NCI-H69 (cell line): Measurements from ENCODE around the gene KIF18B.

ENCODE experiments used
- DNase-seq: peaks from one replicate; lab custom pipeline; 2025; lab: John Stamatoyannopoulos, UW

The KIF18B gene

DNA sequence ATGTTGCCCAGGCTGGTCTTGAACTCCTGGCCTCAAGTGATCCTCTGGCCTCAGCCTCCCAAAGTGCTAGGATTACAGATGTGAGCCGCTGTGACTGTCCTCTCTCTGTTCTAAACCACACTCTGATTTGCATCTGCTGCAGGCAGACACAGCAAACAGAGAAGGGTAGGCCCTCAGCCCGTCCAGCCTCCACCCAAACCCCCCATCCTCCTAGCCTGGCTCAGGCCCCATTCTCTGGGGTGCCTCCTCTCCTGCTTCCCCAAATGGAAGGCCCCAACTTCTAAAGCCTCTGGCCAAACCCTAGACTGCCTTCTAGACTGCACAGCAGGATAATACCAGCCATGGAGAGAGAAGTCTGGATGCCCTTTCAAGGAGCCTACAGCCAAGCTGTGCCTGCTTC, 28.2 kb downstream of the KIF18B start:
- no peak for DNase-seq

DNA sequence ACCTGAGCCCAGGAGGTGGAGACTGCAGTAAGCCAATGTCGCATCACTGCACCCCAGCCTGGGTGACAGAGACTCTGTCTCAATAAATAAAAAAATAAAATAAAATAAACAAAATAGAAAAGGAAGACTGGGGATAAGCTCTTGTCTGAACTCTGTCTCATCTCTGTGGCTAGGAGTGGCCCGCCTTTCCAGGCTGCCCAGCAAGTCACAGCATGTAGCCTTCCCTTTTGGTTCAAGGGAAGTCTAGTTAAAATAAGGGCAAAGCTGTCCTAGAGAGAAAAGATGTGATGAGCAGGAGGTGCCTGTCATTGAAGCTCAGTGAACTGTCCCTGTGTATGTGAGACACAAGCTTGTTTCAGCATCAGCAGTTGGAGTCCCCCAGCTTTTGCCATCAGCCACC, 29.6 kb downstream of the KIF18B start:
- DNase-seq: no peak

DNA sequence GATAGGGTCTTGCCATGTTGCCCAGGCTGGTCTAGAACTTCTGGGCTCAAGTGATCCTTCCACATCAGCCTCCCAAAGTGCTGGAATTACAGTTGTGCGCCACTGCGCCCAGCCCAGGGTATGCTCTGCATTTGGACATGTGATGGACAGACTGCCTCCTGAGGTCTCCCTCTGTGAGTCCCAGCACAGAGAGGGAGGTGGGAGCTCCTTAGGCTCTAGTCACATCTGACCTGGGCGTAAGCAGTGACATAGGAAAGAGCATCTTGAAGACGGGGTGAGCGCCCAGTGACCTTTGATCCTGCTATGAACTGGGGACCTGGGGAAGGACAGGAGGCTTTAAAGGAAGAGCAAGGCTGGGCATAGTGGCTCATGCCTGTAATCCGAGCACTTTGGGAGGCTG, 30.1 kb downstream of the KIF18B start:
- DNase-seq: no peak

DNA sequence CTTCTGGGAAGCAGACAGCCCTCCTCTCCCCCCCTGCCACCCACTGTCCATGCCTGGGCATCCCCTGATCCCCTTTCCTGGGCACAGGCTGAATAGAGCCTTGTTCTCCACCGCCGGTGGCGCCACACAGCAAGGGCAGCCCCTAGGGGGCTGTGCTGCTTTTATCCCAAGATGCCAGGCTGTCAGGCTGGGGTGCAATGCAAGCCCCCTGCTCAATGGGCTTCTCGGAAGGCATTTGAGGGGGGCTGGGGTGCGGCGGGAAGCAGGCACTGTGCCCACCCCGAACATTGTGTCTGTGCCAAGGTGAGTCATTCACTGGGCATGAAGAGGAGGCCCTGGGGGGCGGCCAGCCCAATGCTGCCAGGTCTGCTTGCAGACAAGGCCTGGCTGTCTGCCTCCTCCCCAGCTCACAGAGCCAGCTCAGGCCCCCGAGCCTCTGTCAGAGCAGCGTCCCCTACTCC, 30.8 kb downstream of the KIF18B start:
- peak; percentile 44 for DNase-seq

DNA sequence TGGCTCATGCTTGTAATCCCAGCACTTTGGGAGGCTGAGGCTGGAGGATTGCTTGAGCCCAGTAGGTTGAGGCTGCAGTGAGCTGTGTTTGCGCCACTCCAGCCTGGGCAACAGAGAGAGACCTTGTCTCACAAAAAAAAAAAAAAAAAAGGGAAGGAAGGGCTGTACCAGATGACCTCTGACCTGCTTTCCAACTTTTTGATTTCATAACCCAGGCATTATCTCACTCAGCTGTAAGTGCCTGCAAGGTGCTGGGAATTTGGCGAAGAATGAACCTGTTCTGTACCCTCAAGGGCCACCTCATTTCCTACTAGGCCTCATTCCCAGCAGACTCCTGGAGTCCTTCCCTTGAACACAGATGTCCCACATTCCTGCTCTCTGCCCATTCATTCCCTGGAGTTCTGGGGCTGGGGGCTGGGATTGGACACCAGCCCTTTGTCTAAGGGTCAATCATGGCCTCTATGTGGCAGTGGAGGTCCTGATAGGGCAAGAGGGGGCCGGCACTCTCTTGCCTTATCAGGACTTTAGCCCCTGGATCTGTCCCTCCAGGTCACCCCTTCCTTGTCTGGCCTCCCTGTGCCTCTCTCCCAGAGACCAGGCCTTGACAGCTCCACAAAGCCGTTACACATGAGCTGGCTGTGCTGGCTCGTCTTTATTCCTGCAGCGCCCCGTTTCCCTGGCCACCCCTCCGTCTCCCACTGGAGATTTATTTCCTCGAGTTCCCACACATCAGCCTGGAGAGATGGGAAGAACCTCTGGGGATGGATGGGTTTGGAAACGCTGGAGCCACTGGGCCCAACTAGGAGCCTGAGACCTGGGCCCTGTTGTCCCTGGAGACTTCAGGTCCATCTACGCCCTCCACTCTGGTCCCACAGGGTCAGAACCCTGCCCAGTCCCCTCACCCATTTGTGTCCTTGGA, 31.5 kb downstream of the KIF18B start:
- DNase-seq: no peak

DNA sequence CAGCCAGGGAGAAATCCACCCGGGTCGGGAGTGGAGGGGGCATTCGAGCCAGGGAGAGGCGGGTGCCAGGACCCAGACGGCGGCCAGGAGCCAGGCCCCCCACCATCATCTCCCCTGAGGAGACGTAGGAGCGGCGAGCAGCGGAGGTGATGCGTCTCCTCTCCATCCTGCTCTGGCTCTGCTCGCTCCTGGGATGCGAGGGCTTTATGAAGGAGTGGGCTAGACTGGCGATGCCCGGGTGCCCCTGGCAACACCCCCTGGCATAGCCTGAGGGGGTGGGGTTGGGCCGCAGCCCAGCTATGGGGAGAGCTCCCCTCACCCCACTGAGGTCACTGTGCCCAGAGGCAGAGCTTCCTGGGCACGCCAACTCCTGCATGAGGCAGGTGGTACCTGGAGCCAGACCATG, 32.2 kb downstream of the KIF18B start, which contains the start of gene GFAP:
GFAP (minus strand) TSS at position 180 of the 406 bp plus-strand sequence; CDS start at position 166, 14 bp downstream.
- DNase-seq: no peak

DNA sequence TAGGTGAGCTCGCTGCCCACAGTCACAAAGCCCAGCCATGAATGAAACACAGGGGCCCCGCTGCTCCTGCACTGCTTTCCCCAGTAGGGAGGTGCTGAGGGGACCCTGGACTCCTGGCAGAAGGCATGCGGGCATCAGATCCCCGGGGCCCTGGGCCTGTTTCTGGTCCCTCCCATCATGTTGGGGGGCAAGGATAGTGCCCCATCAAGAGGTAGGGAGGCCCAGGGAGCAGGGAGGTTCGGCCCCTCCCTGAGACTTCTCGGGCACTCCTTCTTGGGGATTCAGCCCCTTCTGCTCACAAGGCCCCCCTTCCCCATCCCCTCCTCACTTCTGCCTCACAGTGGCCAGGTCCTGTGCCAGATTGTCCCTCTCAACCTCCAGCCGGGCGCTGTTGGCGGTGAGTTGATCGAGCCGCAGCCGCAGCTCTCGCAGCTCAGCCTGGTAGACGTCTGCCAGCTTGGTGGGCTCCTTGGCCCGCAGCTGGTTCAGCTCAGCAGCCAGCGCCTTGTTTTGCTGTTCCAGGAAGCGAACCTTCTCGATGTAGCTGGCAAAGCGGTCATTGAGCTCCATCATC, 32.8 kb downstream of the KIF18B start:
- no peak for DNase-seq

DNA sequence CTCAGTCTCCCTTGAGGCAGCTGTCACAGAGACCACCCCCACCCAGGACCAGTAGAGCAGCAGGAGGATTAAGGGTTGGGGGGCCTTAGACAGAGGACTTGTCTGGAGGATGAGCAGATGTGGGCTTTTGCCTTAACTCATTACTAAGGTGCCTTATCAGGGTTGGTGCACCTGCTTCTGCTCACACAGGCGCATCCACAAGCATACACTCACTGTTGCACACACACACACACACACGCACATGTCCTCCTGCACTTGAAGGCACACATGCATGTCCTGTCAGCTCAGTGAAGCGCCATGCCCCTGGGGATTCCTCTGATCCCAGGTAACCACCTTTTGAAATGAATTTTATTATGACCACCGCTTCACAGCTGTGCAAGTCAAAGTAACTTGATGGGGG, 33.4 kb downstream of the KIF18B start:
- peak; percentile 51 for DNase-seq

DNA sequence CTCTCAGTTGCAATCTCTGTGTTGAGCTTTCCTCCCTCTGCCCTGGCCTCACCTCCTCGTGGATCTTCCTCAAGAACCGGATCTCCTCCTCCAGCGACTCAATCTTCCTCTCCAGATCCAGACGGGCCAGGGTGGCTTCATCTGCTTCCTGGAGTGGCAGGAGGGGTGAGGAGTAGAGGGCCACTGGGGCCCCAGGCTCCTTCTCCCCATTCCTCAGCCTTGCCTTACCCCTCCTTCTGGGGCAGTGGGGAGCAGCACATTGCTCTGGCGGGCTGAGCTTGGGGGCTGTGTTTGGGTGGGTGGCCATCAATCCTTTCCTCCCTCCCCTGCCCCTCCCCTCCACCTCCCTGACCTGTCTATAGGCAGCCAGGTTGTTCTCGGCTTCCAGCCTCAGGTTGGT, 33.9 kb downstream of the KIF18B start:
- DNase-seq: no peak

DNA sequence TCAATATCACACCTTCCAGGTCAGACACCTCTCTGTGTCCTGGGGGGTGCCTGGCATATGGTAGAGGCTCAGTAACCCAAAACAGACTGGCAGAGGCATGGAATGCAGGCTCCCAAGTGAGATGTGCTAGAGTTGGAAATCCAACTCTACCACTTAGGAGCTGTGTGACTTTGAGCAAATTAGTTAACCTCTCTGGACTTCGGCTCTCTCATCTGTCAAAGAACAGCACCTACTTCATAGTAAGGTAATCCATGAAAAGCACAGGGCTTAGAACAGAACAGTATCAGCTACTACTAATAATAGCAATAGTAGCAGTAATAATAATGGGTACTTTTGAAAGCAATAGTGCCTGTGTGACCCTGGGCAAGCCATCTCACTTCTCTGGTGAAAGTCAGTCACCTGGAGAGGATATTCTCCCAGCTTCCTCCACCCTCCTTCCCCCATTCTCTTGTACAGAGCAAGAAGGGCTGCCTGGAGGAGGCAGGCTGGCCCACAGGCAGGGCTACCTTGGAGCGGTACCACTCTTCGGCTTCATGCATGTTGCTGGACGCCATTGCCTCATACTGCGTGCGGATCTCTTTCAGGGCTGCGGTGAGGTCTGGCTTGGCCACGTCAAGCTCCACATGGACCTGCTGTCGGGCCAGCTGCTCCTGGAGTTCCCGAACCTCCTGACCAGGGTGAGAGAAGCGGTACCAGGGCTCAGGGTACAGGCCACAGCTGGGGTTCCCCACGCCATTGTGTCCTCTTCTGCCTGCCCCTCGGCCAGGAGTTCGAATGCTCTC, 34.6 kb downstream of the KIF18B start:
- DNase-seq: no peak

DNA sequence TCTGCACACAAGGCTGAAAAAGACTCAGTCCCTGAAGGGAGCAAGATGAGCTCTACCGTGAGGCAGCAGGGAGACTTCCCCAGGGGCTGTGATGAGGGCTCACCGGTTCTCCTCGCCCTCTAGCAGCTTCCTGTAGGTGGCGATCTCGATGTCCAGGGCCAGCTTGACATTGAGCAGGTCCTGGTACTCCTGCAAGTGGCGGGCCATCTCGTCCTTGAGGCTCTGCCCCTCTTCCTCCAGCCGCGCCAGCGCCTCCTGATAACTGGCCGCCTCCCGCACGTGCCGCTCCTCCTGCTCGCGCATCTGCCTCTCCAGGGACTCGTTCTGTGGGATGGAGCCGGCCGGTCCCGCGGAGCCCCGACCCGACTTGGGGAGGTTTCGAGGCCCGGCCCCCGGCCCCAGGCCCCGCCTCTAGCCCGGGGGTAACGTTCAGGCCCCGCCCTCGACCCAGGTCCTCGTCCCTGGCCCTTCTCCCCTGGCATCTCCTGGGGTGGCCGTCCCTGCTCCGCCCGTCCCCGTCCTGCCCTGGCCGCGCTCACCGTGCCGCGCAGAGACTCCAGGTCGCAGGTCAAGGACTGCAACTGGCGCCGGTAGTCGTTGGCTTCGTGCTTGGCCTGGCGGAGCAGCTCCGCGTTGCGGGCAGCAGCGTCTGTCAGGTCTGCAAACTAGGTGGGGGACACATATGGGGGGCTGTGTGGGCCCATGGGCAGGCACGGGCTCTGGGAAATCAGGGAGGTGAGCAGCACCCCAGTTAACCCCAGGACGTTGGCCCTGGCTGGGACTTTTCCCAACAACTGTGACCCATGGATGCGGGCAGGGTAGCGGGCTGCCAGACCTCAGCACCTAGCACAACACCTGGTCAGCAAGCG, 36.2 kb downstream of the KIF18B start:
- peak; percentile 67 for DNase-seq

DNA sequence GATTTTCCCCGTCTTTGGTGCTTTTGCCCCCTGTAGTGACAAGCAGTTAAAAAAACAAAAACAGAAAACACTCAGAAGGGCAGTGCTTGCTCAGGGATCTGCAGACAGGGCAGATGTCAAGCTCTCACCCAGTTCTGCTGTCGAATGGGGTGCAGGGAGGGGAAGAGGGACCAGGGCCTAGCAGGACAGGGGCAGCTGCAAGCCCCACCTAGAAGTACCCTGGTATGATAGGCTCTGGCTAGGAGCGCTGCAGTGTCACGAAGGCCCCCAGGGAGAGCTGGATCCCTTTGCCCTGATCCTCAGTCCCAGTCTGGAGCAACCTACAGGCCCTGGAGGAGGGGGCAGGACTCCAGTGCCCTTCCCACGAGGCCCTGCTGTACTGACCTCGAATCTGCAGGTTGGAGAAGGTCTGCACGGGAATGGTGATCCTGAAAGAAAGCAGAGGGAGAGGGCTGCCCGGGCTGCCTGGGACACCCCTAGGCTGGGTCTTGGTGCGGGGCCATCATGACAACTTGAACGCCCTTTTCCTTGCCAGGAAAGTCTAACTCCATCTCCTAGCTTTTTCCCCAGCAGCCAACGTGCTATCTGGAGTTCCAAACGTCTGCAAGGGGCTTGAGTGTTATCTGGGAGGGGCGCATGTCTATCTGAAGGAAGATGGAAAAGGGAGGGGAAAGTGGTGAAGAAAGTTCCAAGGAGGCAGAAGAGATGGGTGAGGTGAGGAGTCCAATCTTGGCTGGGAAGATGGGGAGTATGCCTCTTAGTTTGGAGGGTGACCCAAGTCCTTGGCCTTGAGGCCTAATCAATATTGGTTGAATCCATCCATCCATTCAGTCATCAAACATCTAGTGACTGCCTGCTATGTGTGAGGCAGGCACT, 37.1 kb downstream of the KIF18B start:
- no peak for DNase-seq

DNA sequence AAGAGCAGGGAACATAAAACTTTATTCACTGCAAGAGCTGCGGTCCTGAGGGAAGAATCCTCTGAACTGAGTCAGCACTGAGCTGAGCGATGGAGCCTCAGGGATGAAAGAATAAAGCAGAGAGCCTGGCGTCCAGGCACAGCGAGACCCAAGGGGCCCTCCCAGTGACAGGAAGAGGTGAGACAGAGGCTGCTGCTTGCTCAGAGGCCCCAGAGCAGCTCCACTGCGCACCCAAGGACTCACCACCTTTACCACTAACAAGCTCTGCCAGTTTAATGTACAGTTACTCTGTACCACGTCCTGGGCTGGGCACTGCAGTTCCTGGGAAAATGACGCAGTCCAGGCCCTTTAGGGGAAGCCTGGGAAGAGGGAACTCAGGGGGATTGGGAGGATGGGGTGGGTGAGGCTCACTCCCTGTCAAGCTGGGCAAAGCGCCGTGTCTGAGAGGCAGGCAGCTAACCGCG, 37.9 kb downstream of the KIF18B start:
- no peak for DNase-seq

DNA sequence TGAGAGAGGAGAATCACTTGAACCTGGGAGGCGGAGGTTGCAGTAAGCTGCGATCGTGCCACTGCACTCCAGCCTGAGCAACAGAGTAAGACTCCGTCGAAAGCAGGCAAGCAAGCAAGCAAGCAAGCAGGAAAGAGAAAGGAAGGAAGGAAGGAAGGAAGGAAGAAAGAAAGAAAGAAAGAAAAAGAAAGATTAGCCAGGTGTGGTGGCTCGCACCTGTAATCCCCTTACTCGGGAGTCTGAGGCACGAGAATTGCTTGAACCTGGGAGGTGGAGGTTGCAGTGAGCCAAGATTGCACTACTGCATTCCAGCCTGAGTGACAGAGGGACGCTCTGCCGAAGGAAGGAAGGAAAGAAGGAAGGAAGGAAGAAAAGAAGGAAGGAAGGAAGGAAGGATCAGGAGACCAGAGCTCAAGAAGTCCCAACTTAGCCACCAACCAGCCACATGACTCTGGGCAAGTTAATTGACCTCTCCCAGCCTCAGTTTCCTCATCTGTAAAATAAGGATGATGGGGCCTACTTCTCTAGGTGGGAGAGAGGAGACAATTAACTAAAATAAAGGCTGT, 38.7 kb downstream of the KIF18B start:
- no peak for DNase-seq

DNA sequence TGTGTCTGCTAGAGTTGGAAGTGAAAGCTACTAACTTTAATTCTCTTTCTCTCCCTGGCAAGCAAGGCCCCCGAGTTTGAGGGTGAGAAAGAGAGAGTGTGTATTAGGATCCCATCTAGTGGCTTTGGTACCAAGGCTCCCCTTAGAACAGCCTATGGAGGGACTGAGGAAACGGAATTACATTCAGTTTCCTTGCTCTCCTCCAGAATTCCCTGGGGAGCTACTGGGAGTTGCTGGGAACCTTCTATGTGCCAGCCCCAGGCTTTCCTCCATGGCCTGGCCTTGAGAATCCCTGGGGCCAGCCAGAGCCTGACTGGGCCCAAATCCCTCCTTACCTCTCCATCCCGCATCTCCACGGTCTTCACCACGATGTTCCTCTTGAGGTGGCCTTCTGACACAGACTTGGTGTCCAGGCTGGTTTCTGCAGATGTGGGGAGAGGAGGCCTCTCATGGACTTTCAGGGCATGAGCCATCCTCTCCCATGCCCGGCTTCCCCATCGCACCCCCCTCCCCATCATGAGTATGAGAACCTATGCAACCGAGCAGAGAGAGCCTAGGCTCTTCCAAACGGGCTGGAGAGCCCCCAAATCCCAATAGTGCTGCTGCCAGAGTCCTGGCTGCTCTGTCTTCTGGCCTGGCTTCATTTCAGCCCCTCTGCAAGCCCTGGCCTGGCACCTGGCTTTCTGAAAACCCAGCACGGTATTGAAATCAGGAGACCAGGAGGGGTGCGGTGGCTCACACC, 39.7 kb downstream of the KIF18B start:
- peak; percentile 28 for DNase-seq

DNA sequence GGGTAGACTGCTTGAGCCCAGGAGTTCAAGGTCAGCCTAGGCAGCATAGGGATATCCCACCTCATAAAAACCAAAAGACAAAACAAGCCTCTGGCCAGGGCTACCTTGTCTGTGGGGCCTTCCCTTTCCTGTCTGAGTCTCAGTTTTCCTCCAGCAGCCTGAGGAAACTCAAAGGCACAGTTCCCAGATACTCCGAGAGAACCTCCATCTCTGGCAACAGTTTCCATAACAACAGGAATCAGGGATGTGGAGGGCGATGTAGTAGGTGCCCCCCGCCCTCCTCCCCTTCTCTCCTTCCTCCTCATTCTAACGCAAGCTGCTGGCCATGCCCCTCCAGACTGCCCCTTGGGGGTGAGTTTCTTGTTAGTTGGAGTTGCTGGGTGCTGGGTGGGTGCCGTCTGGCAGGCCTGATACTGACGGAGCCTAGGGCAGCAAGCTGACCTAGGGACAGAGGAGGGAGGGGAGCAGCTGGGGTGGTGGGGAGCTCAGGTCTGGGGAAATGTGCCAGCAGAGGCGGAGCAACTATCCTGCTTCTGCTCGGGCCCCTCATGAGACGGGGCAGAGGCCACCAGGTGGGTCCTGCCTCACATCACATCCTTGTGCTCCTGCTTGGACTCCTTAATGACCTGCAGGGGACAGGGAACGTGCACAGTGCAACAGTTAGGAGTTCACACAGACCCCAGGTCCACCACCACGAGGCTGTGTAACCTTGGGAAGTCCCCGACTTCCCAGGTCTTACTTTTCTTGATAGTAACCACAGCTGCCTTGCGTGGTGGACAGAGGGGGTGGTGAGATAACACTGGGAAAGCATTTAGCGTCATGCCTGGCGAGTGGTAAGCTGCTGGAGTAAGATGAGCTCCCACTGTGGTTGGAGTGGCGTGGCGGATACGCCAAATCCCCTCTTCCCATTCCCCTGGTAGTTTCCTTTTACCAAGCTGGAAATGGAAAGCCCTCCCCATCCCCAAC, 40.5 kb downstream of the KIF18B start:
- no peak for DNase-seq

DNA sequence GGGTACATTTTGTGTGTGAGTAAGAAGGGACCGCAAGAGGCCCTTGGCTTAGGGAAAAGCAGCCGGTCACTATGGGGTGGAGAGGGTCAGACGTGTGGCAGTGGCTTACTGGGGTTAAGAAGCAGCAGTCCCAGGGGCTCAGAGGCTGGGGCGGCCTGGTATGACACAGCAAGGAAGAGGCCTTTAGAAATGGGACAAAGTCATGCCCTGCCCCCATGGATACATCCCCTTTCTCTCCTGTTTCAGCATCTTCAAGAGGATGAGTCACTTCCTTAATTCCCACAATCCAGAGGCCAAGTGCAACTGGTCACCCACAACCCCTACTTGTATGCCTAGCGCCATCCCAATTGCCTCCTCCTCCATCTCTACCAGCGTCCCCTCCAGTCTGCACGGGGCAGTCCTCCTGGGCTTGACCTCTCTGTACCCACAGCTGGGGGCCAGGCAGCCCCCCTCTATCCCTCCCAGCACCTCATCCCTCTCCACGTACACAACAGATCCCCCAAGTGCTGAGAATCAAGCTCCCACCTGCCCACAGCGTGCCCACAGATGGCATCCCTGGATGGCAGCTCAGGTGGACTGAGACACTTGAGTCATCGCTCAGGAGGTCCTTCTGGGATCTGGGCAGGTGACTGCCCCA, 41.4 kb downstream of the KIF18B start:
- DNase-seq: no peak
